GM23338 (cell line): ENCODE measurements around the gene SUV39H1. TPM values are rescaled to one million over a fixed set of nuclear protein-coding genes. Genes with fewer than 3 reads are reported as not detected.

Source experiments
- ATAC-seq: fragments of 200-7000 bp; cut with Tn5 transposase; 3 replicates; pipeline ENCODE4 v1.9.1; 2020
- DNase-seq: peaks from one replicate; pipeline ENCODE4 v3.0.0-alpha.2; 2015; ENCODE audit warnings: low spot score
- H2AFZ ChIP-seq: fragments of 200-600 bp; sonication (generic); 2 replicates; pipeline ENCODE4 v1.8.0; 2016; ENCODE audit warnings: antibody characterized with exemption, mild to moderate bottlenecking, moderate library complexity
- H3F3A ChIP-seq: fragments of 200-600 bp; sonication (generic); replicated peaks from 2 replicates; pipeline ENCODE4 v1.8.0; 2017; ENCODE audit warnings: antibody characterized with exemption, mixed run types, low read depth
- H3K27ac ChIP-seq: fragments of 200-600 bp; sonication (generic); 2 replicates; pipeline ENCODE4 v1.6.1; 2016; ENCODE audit warnings: low read depth
- H3K27me3 ChIP-seq: fragments of 200-600 bp; sonication (generic); 2 replicates; pipeline ENCODE4 v1.8.0; 2016; ENCODE audit warnings: mild to moderate bottlenecking, mixed run types, moderate library complexity; ENCODE audit not compliant: insufficient read depth
- H3K36me3 ChIP-seq: fragments of 200-600 bp; sonication (generic); 2 replicates; pipeline ENCODE4 v1.8.0; 2016; ENCODE audit warnings: mild to moderate bottlenecking; ENCODE audit not compliant: insufficient read depth
- H3K4me1 ChIP-seq: fragments of 200-600 bp; sonication (generic); 2 replicates; pipeline ENCODE4 v1.8.0; 2016; ENCODE audit warnings: mild to moderate bottlenecking, moderate library complexity; ENCODE audit not compliant: insufficient read depth
- H3K4me2 ChIP-seq: fragments of 200-600 bp; sonication (generic); 2 replicates; pipeline ENCODE4 v1.7.1; 2017; ENCODE audit warnings: mixed run types
- H3K4me3 ChIP-seq: fragments of 200-600 bp; sonication (generic); 2 replicates; pipeline ENCODE4 v1.6.1; 2016; ENCODE audit warnings: mixed run types
- H3K79me2 ChIP-seq: fragments of 200-600 bp; sonication (generic); replicated peaks from 2 replicates; pipeline ENCODE4 v1.8.0; 2017; ENCODE audit warnings: mild to moderate bottlenecking; ENCODE audit not compliant: insufficient read depth
- H3K9me2 ChIP-seq: fragments of 200-600 bp; sonication (generic); 2 replicates; pipeline ENCODE4 v1.8.0; 2017; ENCODE audit not compliant: insufficient read depth
- H4K20me1 ChIP-seq: fragments of 200-600 bp; sonication (generic); replicated peaks from 2 replicates; pipeline ENCODE4 v1.8.0; 2017; ENCODE audit warnings: mild to moderate bottlenecking; ENCODE audit not compliant: insufficient read depth
- H3K27ac Mint-ChIP-seq: 2 replicates; pipeline ENCODE4 v1.8.0; 2020; ENCODE audit warnings: inconsistent platforms, mild to moderate bottlenecking, moderate library complexity, mixed read lengths
- H3K27me3 Mint-ChIP-seq: 3 replicates; pipeline ENCODE4 v1.8.0; 2022; ENCODE audit warnings: low read depth, mild to moderate bottlenecking, moderate library complexity, mixed read lengths, inconsistent platforms; ENCODE audit not compliant: insufficient read depth, poor library complexity
- H3K36me3 Mint-ChIP-seq: 3 replicates; pipeline ENCODE4 v1.8.0; 2021; ENCODE audit warnings: low read depth, mild to moderate bottlenecking, inconsistent platforms, moderate library complexity, mixed read lengths
- H3K4me1 Mint-ChIP-seq: 3 replicates; pipeline ENCODE4 v1.8.0; 2020; ENCODE audit warnings: mild to moderate bottlenecking, inconsistent platforms, mixed read lengths
- H3K4me3 Mint-ChIP-seq: 3 replicates; pipeline ENCODE4 v1.8.0; 2021; ENCODE audit warnings: moderate library complexity, mild to moderate bottlenecking, inconsistent platforms, mixed read lengths
- H3K9me3 Mint-ChIP-seq: 3 replicates; pipeline ENCODE4 v1.8.0; 2020; ENCODE audit warnings: moderate library complexity, mild to moderate bottlenecking, inconsistent platforms, mixed read lengths
- CREB1 ChIP-seq: fragments of 250-450 bp; sonication (Bioruptor Pico); IDR thresholded peaks from 2 replicates; pipeline ENCODE4 v1.5.0; 2020; ENCODE audit warnings: low read depth, mild to moderate bottlenecking, moderate library complexity
- CTCF ChIP-seq, 2 experiments: fragments of 200-600 bp in 1 of 2; sonication (generic) in 1 of 2; conservative IDR thresholded peaks; 2 replicates each; pipeline versions ENCODE4 v1.5.1 to v1.6.1; 2016 to 2017; ENCODE audit warnings: antibody characterized with exemption in 2 of 2, low read depth in 2 of 2, mild to moderate bottlenecking in 2 of 2, moderate library complexity in 1 of 2
- ETS1 ChIP-seq: IDR thresholded peaks from 2 replicates; pipeline ENCODE4 v1.6.1; 2016; ENCODE audit warnings: antibody characterized with exemption
- EZH2 ChIP-seq: fragments of 200-600 bp; sonication (generic); IDR thresholded peaks from one replicate; pipeline ENCODE4 v1.8.0; 2017; ENCODE audit warnings: antibody characterized with exemption, mild to moderate bottlenecking, low read depth; ENCODE audit not compliant: unreplicated experiment
- EZH2phosphoT487 ChIP-seq: fragments of 200-600 bp; sonication (generic); IDR thresholded peaks from one replicate; pipeline ENCODE4 v1.8.1; 2018; ENCODE audit warnings: antibody characterized with exemption; ENCODE audit not compliant: unreplicated experiment
- JUNB ChIP-seq: IDR thresholded peaks from one replicate; pipeline ENCODE4 v1.6.1; 2016; ENCODE audit warnings: antibody characterized with exemption; ENCODE audit not compliant: unreplicated experiment
- NANOG ChIP-seq: IDR thresholded peaks from 2 replicates; pipeline ENCODE4 v1.6.1; 2016; ENCODE audit warnings: antibody characterized with exemption, borderline replicate concordance
- POLR2AphosphoS5 ChIP-seq: IDR thresholded peaks from 2 replicates; pipeline ENCODE4 v1.6.1; 2016; ENCODE audit warnings: antibody characterized with exemption, low read depth
- REST ChIP-seq: IDR thresholded peaks from one replicate; pipeline ENCODE4 v1.6.1; 2018; ENCODE audit warnings: antibody characterized with exemption; ENCODE audit not compliant: unreplicated experiment
- STAT1 ChIP-seq: IDR thresholded peaks from one replicate; pipeline ENCODE4 v1.6.1; 2016; ENCODE audit warnings: antibody characterized with exemption; ENCODE audit not compliant: unreplicated experiment
- ZNF114 ChIP-seq: fragments of 250-450 bp; sonication (Bioruptor Pico); IDR thresholded peaks from 2 replicates; pipeline ENCODE4 v1.5.0; 2020; ENCODE audit warnings: mild to moderate bottlenecking, moderate library complexity
- ZNF331 ChIP-seq: fragments of 250-450 bp; sonication (Bioruptor Pico); IDR thresholded peaks from 2 replicates; pipeline ENCODE4 v1.5.0; 2020; ENCODE audit warnings: low read depth, mild to moderate bottlenecking, moderate library complexity
- polyA plus RNA-seq: library from polyadenylated mRNA; unstranded; fragments of >200 nt; fragmentation: Nextera tagmentation; extraction: Ambion mirVana; gene quantifications from 2 replicates; pipeline ENCODE4 v1.2.1, GENCODE V29; 2016
- total RNA-seq: library from RNA; depleted of rRNA; stranded (reverse); fragments of >200 nt; shearing (Covaris generic); gene quantifications from 2 replicates; pipeline ENCODE4 v1.2.3, GENCODE V29; 2014

Gene SUV39H1
- total and polyA plus RNA-seq, 2 experiments from 2014 or later, result 9.5 to 15.2 TPM

GRCh38 chrX:48721916-48722315, 25.4 kb downstream of the SUV39H1 start:
- Mint-ChIP-seq H3K27ac (no peak overlapping the region), H3K36me3 (no peaks in the 10 kb centered on the region), H3K27me3 (no peaks in the 10 kb centered on the region), H3K4me3 (no peak overlapping the region), H3K9me3 (no peaks in the 10 kb centered on the region), H3K4me1 (no peaks in the 10 kb centered on the region)
- no peak for ATAC-seq
- Histone ChIP-seq H3K4me2 (no peak overlapping the region), H3K4me1 (no peaks in the 10 kb centered on the region), H3F3A (no peaks in the 10 kb centered on the region), H3K79me2 (no peaks in the 10 kb centered on the region), H3K27me3 (no peaks in the 10 kb centered on the region), H3K9me2 (no peaks in the 10 kb centered on the region), H3K36me3 (no peaks in the 10 kb centered on the region), H4K20me1 (no peaks in the 10 kb centered on the region), H3K27ac (no peak overlapping the region), H2AFZ (no peak overlapping the region), H3K4me3 (no peak overlapping the region)
- no peak for DNase-seq
- TF ChIP-seq EZH2phosphoT487 (no peak), REST (no peak), ZNF331 (CRISPR knock-in tag) (no peak), ZNF114 (CRISPR knock-in tag) (no peak), POLR2AphosphoS5 (no peak), STAT1 (no peak), CTCF (conservative IDR thresholded peaks at IDR 0.05; ENCODE audit: low read depth in 2 of 2) (no peak), EZH2 (no peak)

- Mint-ChIP-seq H3K27ac (no peak overlapping the region), H3K4me1 (no peaks in the 10 kb centered on the region; the same call in 2 of the 3 replicates), H3K9me3 (no peaks in the 10 kb centered on the region), H3K4me3 (no peak overlapping the region), H3K36me3 (no peaks in the 10 kb centered on the region), H3K27me3 (no peaks in the 10 kb centered on the region)
- no peak for ATAC-seq
- Histone ChIP-seq H3K79me2 (no peaks in the 10 kb centered on the region), H3F3A (no peaks in the 10 kb centered on the region), H3K4me1 (no peaks in the 10 kb centered on the region), H3K27ac (no peak overlapping the region), H3K27me3 (no peaks in the 10 kb centered on the region), H3K4me3 (no peak overlapping the region), H3K36me3 (no peaks in the 10 kb centered on the region), H2AFZ (no peak overlapping the region), H4K20me1 (no peaks in the 10 kb centered on the region), H3K9me2 (no peaks in the 10 kb centered on the region), H3K4me2 (no peak overlapping the region)
- no peak for DNase-seq
- TF ChIP-seq ETS1 (no peak), ZNF331 (CRISPR knock-in tag) (no peak), JUNB (no peak), POLR2AphosphoS5 (no peak), CREB1 (CRISPR knock-in tag) (no peak), REST (no peak), NANOG (no peak), EZH2 (no peak), STAT1 (no peak)
Observed at GRCh38 chrX:48726596-48726995, 30.1 kb downstream of the SUV39H1 start.
